Cardiac fibroblast (primary cell): ENCODE results near the gene A1CF.

Source experiments
- DNase-seq, 2 donors: peaks; one replicate each; pipeline versions ENCODE4 v3.0.0 to v3.0.0-alpha.2; 2010; ENCODE audit warnings: low read depth in 2 of 2
- H3K4me3 ChIP-seq, 2 donors: replicated peaks in 1 of 2; 1 replicate in 1 of 2; 2 replicates in 1 of 2; pipeline ENCODE4 v1.5.1; 2011; ENCODE audit warnings: low read depth in 2 of 2, low read length in 2 of 2, mild to moderate bottlenecking in 2 of 2, moderate library complexity in 1 of 2
- TF ChIP-seq, protein P1 (sequence below): IDR thresholded peaks from one replicate; pipeline ENCODE4 v1.5.1; 2011; ENCODE audit warnings: low read depth, mild to moderate bottlenecking, low read length, inconsistent platforms

A1CF gene

DNA sequence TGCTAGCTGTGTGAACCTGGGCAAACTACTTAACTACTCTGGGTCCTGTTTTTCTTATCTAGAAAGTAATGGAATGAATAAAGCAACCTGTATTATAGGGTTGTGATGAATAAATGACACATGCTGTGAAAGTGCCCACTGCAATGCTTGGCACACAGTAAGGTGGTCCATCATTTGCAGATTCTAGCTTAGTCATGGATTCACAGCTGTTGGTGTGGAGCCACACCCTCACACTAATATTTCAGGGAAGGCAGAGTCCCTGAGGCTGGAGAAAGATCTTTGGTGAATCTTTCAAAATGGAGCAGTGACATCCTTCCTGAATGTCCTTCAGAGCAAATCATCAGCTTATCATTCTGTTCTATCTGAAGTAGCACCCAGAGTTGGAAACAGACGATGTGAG, 60.6 kb downstream of the A1CF start:
- TF ChIP-seq, protein P1, sequence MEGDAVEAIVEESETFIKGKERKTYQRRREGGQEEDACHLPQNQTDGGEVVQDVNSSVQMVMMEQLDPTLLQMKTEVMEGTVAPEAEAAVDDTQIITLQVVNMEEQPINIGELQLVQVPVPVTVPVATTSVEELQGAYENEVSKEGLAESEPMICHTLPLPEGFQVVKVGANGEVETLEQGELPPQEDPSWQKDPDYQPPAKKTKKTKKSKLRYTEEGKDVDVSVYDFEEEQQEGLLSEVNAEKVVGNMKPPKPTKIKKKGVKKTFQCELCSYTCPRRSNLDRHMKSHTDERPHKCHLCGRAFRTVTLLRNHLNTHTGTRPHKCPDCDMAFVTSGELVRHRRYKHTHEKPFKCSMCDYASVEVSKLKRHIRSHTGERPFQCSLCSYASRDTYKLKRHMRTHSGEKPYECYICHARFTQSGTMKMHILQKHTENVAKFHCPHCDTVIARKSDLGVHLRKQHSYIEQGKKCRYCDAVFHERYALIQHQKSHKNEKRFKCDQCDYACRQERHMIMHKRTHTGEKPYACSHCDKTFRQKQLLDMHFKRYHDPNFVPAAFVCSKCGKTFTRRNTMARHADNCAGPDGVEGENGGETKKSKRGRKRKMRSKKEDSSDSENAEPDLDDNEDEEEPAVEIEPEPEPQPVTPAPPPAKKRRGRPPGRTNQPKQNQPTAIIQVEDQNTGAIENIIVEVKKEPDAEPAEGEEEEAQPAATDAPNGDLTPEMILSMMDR: no peak
- no peak for DNase-seq
- no peak overlapping the region for H3K4me3 ChIP-seq

DNA sequence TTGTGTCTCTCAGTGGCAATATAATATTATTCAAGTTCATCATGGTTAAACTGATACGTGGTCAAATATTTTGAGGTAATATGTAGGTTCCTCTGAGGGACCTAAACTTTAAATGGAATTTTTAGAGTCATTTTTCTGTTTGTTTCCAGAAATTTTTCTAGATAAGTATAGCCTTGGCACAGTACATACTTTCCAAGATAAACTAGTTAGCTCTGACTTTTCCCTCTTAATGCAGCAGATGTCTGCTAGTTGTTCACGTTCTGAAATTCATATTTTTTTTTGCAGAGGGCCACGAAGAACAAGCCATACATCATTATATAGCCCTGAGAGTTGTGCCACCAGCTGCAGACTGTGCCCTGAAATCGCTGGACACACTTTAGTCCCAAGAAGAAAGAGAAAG, 61.6 kb downstream of the A1CF start:
- DNase-seq: no peak
- H3K4me3 ChIP-seq: no peak overlapping the region
- TF ChIP-seq, protein P1: no peak

DNA sequence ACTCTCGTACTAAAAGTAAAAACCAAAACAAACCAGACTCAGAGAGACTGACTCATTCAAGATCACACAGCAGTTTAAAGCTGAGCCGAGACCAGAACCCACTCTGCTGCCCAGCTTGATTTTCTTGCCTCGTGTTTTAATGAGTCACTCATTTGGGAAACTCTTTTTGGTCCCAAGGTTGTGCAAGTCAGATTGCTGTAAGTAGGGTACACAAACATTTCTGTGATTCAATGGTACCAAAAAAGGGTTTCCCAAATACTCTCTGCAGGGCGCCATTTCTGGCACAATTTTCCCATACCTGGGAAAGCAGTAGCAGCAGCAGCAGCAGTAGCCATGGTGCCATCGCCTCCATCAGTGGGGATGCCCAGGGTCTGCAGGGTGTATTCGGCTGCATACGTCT, 75.8 kb downstream of the A1CF start:
- DNase-seq: peak; percentile 4 to 69
- H3K4me3 ChIP-seq: no peak overlapping the region
- TF ChIP-seq, protein P1: no peak

DNA sequence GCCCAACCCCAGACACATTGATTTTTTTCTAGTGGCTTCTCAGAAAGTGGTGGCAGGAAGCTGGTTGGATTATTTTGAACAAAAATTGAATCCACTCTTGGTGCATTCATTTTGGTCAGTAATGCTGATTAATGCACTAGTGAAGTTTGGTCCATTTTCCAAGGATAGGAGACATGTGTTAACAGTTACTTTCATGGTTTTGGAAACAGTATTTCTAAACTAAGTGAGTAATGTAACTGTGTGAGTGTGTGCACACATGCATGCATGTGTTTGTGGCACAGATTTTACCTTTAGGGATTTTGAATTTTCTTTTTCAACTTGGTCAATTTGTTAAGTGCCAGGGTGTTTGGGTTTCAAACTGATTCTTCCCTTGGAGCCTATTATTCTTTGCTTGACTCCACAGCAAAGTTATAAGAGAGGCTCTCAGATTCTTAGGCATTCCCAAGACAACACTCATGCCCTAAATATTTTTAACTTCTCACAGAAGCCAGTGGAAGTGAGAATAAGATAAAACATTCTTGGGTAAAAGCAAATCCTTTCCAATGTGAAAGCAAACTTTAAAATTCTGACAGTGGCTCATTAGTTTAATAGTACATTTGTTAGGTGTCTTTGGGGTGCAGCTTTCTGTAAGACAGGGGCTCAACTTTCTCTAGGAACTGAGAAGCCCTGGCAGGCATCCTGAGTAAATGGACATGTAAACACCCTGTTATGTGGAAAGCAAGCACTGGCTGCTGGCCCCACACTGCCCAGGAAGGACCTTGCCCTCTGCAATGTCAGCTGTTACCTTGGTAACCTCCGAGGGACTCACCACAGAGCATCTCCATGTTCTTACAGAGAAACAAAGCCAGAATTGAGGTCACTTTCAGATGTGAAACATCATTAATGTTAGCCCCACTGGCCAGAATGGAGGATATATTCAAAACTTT, 77.3 kb downstream of the A1CF start:
- peak; percentile 19 to 48 for DNase-seq
- TF ChIP-seq, protein P1: no peak
- no peak overlapping the region for H3K4me3 ChIP-seq

DNA sequence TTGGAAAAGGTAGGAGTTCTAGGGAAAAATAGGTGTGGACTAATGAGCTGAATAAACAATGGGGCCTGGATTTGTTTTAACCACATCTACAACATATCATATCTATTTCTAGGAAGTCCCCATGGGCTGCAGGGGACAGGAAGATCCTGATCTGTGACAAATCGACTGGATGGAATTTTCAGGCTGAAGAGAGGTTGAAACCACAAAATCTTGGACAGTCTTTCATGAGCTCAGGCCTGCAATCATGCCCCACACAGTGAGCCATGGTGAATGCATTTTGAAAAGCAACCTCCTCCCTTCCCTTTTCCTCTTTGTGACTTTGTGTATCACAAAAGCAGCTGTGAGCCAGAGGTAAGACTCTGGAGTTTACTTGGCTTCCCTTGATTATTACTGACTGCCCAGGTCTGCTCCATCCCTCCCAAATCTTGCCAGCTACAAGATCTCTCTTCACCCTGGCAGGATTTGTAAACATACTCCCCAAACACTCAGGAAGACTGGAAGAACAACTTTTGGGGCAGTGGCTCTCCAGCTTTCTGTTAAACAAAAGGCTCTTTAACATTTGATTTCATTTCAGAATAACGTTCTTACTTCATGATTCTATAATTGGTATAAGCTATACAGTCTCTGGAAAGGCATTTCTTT, 79.3 kb downstream of the A1CF start:
- TF ChIP-seq, protein P1: no peak
- no peak for DNase-seq
- H3K4me3 ChIP-seq: no peak overlapping the region

DNA sequence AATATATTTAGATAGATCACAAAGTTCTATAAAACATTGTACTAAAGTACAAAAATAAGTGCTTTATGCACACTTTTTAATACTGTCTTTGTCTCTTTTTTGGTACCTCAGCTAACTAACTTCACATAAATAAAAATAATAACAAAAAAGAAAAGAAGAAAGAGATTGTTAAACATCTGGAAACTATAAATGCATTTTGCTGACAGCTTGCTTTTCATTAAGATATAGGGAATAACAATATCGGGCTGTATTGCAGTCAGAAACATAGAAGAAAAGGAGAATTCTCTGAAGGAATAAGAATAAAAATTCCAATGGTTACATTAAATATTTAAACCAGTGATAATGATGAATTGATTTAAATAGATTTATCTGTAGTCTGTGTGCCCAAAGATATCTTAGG, 85.8 kb downstream of the A1CF start:
- no peak for DNase-seq
- TF ChIP-seq, protein P1: no peak
- no peak overlapping the region for H3K4me3 ChIP-seq
